Fibroblast of peridontal ligament (primary cell): Measurements from ENCODE around the gene ROPN1B.
"Not testable (repeated sequence)": the region's sequence is repeated elsewhere in the genome, so short reads cannot be mapped to it uniquely, and the experiment has no call there.

Source experiments
- DNase-seq: peaks from one replicate; pipeline ENCODE4 v3.0.0-alpha.2; 2010; ENCODE audit errors: extremely low read depth

ROPN1B gene

DNA sequence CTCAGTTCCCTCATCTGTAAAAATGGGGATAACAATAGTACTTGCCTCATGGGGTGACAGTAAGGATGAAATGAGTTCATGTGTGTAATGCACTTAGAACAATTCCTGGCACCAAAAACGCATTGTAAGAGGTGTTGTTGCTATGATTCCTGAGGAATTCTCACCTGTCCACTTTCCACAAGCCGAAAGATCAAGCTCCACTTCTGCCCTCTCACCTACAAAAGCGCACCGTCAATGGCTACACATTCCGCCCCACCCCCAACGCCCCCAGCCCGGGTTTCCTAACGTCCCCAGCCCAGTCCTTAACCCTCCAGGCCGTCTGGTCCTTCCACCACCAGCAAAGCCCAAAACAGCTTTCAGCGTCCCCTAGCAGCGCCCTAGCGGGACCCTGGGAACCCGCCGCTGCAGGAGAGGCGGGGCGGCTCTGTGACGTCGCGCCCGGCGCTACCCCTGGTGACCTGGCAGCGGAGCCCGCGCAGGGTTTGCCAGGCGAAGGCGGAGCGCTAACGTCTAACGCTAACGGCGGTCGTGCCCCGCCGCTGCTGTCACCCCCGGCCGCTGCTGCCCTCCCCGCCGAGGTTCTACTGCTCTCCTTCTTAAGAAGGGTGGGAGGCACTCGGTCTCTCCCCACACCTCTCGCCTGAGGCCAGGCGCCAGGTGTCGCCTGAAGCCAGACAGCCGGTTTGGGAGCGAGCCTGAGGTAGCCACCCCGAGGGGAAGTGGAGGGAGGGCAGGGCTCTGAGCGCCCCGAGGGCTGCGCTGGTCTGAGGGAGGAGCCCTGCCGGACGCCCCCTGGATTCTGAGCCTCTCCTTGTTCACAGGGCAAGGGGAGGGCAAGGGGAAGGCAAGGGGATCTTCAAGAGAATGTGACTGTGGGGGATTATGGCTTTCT is at the start of gene ROPN1B:
ROPN1B (plus strand) TSS at position 478 of the 892 bp plus-strand sequence. CDS start 2,877 bp downstream, outside the sequence.
- not testable (repeated sequence) for DNase-seq

GRCh38 chr3:125920191-125920590 is 48.8 kb upstream of the ROPN1B start:
- DNase-seq = not testable (repeated sequence)

DNA sequence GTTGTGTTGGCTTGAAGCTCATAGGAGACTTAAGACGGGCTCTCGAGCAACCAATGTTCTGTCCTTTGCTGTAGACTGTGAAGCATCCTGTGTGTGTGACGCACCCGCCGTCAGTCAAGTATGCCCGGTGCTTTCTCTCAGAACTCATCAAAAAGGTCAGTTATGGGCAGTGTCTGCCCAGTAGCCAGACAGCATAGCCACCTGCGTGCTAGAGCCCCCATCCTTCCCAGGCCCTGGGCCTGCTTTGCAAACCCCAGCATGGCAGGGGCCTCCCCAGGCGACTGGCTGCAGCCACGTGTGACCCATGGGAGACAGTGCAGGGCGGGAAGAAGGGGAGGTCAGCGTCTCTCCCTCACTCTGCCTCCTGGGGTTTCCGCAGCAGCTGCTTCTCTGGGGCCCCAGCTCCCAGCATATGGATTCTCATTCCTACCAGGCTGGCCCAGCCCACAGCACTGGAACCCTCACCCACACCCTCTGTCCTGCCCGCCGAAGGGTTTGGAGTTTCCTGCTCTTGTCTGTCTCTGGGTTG is 48.2 kb upstream of the ROPN1B start:
- not testable (repeated sequence) for DNase-seq

DNA sequence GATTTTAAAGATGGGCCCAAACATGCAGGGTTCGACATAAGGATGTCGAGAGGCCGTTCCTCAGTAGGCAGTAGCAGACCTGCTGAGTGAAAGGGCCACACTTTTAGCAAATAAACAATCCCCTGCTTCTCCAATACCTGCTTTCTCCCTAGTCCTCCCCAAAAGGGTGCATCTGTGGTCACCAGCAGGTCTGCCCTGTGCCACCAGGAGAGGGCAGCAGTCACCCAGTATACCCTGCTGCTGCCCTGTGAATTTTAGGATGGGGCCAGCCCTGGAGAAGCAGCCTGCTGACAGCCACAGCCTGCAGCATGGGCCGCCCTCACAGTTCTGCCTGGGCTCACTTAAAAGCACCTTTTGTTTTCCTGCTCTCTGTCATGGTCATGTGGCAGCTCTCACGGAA is 47.3 kb upstream of the ROPN1B start:
- peak; percentile 57 for DNase-seq

DNA sequence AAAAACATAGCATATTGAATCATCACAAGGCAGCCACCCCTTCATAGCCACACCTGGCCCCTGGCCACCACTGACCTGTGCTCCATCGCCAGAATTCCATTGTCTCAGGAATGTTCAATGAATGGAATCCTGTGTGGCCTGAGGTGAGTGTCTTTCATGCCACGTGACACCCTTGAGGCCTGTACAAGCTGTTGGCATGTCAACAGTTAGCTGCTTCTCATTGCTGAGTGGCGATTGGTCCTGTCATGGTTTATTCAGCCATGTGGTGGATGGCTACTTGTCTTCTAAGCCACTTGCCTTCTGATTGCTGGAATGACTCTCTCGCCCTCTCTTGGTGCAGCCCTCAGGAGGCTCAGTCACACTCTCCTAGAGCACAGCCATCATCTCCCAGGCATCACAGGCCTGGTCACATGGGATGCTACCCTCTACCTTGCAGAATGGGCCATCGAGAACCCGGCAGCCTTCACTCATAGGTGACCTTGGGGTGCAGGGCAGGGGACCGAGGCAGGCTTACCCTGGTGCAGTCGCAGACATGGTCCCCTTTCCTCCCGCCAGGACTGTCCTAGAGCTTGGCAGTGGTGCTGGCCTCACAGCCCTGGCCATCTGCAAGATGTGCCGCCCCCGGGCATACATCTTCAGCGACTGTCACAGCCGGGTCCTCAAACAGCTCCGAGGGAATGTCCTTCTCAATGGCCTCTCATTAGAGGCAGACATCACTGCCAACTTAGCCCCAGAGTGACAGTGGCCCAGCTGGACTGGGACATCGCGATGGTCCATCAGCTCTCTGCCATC is 45.5 kb upstream of the ROPN1B start:
- DNase-seq = not testable (repeated sequence)

DNA sequence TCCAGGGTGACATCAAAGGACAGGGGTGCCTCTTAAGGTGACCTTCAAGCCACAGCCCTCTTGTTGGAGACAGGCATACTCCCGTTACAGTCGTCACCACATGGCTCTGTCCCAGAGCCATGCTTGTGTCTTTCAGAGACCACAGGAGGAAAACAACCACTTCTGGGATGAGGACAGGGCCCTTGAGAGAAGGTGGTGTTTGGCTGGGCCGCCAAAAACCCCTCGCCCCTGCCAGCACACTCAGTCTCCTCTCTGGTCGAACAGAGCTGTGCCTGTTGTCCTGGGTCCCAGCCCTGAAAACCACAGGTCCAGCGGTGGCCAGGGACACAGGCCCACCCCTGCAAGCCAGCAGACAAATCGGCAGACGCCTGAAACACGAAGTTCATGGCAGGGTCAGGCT is 44.7 kb upstream of the ROPN1B start:
- not testable (repeated sequence) for DNase-seq

DNA sequence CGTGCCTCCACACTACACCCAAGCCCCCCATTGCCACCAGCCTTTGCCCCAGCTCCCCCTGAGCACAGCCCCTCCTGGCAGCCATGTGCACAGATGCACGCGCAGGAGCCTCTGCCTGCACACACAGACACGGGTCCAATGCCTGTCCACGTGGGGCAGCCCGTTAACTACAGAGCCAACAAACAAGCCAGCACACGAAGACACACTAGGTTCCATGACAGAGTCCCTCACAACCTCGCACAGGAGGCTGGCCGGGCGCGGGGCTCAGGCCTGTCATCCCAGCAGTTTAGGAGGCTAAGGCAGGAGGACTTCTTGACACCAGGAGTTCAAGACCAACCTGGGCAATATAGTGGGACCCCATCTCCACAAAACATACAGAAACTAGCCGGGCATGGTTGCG is 43.3 kb upstream of the ROPN1B start:
- not testable (repeated sequence) for DNase-seq

- DNase-seq = not testable (repeated sequence)
Measured at GRCh38 chr3:125928771-125929545, 40.0 kb upstream of the ROPN1B start.

- DNase-seq = not testable (repeated sequence)
Measured at GRCh38 chr3:125929765-125930164, 39.2 kb upstream of the ROPN1B start.

DNA sequence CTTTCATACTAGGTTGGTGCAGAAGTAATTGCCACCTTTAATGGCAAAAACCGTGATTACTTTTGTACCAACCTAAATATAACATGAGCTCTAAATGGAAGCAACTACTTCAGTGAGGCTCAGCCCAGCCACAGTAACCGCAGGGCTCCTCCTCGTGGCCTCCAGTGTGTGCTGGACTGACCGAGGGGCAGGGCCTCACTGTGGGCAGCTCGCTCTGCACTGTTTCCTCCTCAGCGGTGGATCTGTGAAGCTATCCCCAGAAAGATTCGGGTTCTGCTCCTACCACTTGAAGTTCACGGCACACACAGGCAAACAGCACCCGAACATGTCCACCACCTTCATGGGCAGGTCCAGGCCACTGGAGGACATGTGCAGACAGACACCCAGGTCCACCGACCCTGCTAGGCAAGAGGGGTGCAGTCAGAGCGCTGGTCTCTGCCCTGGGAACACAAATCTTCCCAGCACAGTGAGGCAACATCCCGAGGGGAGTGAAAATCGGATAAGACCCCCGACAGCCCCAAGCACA is 37.6 kb upstream of the ROPN1B start:
- DNase-seq = not testable (repeated sequence)

- DNase-seq = not testable (repeated sequence)
Measured at GRCh38 chr3:125933397-125934173, 35.4 kb upstream of the ROPN1B start.

DNA sequence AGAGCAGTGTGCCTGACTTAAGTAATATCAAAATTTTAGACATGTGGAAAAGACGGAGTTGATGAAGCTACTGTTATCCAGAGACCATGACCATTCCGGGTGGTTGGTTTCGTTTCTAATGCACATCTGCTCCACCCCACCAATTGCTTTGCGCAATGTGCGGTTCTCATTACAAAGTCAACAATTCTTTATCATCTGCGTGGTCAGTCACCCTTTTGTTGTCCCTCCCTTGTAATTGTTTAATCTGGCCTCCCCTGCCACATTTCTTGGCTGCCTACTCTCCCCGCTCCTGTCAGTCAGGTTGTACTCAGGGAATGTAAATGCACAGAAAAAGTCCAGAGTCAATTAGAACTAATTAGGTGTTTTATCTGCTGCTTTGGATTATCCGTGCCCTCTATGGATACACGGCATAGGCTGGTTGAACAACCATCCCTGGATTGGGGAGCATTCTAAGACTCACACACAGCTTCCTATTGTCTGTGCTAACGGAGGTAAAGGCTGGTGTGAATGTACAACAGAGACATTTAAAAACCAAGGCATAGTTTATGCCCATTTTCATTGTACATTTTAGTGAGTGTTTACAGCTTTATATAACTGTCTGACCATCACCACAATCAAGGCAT is 33.6 kb upstream of the ROPN1B start:
- DNase-seq = peak; percentile 2

GRCh38 chr3:125936210-125936815 is 32.7 kb upstream of the ROPN1B start:
- DNase-seq = peak; percentile 10

DNA sequence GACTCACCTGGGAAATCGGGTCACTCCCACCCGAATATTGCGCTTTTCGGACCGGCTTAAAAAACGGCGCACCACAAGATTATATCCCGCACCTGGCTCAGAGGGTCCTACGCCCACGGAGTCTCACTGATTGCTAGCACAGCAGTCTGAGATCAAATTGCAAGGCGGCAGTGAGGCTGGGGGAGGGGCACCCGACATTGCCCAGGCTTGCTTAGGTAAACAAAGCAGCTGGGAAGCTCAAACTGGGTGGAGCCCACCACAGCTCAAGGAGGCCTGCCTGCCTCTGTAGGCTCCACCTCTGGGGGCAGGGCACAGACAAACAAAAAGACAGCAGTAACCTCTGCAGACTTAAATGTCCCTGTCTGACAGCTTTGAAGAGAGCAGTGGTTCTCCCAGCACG is 32.1 kb upstream of the ROPN1B start:
- not testable (repeated sequence) for DNase-seq

DNA sequence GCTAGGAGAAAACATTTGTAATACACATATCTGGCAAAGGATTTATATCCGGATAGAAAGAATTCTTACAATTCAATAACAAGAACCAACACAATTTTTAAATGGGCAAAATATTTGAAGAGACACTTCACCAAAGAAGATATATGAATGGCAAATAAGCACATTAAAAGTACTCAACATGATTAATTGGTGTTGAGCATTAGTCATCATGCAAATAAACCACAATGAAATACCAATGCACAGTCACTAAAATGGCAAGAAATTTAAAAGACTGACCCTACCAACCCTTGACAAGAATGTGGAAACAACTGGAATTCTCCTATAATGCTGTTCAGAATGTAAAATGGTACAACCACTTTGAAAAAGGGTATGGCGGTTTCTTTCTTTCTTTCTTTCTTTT is 21.2 kb upstream of the ROPN1B start:
- DNase-seq = not testable (repeated sequence)

GRCh38 chr3:125948901-125949300 is 20.1 kb upstream of the ROPN1B start:
- DNase-seq = not testable (repeated sequence)

DNA sequence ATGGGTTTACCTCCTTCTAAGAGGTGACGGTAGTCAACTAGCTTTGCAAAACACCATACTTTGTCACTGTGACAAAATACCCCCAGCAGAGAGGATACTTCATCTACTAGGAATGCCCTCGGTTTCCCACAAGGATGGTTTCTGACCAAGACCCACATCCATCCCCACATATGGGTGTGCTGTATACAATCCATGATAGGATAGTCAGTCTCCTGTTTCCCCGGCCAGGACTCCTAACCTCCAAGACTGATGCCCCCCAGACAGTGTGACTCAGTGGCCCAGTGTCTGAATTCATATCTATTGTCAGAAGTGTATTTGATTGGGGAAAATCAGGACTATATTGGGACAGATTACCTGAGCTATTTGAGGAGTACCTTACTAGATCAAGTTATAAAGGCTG is 17.8 kb upstream of the ROPN1B start:
- DNase-seq = not testable (repeated sequence)

GRCh38 chr3:125957020-125957419 is 12.0 kb upstream of the ROPN1B start:
- DNase-seq = not testable (repeated sequence)

- DNase-seq = no peak
Measured at GRCh38 chr3:125957674-125958510, 11.1 kb upstream of the ROPN1B start.
